ENCODE results near the gene DMRTB1.

Gene DMRTB1

GRCh38 chr1:53420341-53420740 lies 38.9 kb upstream of the DMRTB1 start:
- WGBS (ENCODE audit: extremely low coverage, insufficient coverage, insufficient read length) = no CpG with 5 or more reads among the region's 2 CpGs
- Histone ChIP-seq H3K27ac (ENCODE audit: low read depth, low read length) (no peak overlapping the region), H3K4ac (ENCODE audit: low read depth, low read length) (no peak overlapping the region), H4K12ac (ENCODE audit: low read depth, low read length) (no peak overlapping the region), H2BK5ac (ENCODE audit: low read depth, low read length, poor library complexity) (no peak overlapping the region), H3K14ac (ENCODE audit: low read length) (no peak overlapping the region), H4K8ac (ENCODE audit: low read depth, low read length) (no peak overlapping the region), H2AK5ac (ENCODE audit: low read length) (no peak overlapping the region), H2AFZ (ENCODE audit: insufficient read depth, low read length, poor library complexity) (no peak overlapping the region), H3K27me3 (ENCODE audit: insufficient read depth, low read length) (no peaks in the 10 kb centered on the region), H3K36me3 (ENCODE audit: control insufficient read depth in 1 of 2, insufficient read depth in 2 of 2, low read length in 2 of 2) (no peaks in the 10 kb centered on the region), H3K18ac (ENCODE audit: low read length) (no peak overlapping the region), H2BK120ac (ENCODE audit: insufficient read depth, low read length, poor library complexity) (no peak overlapping the region), H3K23ac (ENCODE audit: low read length) (no peak overlapping the region), H3K4me2 (ENCODE audit: low read length) (no peak overlapping the region), H3K4me3 (ENCODE audit: low read depth, low read length) (no peak overlapping the region), H3K9me3 (ENCODE audit: insufficient read depth, low read depth, low read length) (no peaks in the 10 kb centered on the region), H2BK12ac (ENCODE audit: low read length) (no peak overlapping the region), H3K9ac (ENCODE audit: low read length) (no peak overlapping the region), H3K4me1 (ENCODE audit: control insufficient read depth in 1 of 2, insufficient read depth in 2 of 2, low read length in 2 of 2) (no peaks in the 10 kb centered on the region), H3K79me2 (ENCODE audit: control insufficient read depth, insufficient read depth, low read length, poor library complexity) (no peaks in the 10 kb centered on the region), H3K79me1 (ENCODE audit: low read length) (no peaks in the 10 kb centered on the region), H4K91ac (ENCODE audit: low read depth, low read length) (no peak overlapping the region)
- no peak for DNase-seq

- Histone ChIP-seq H3K9me3 (ENCODE audit: insufficient read depth, low read depth, low read length) (no peaks in the 10 kb centered on the region), H2AFZ (ENCODE audit: insufficient read depth, low read length, poor library complexity) (no peak overlapping the region), H3K27ac (ENCODE audit: low read depth, low read length) (no peak overlapping the region), H4K12ac (ENCODE audit: low read depth, low read length) (no peak overlapping the region), H2BK5ac (ENCODE audit: low read depth, low read length, poor library complexity) (no peak overlapping the region), H3K4me2 (ENCODE audit: low read length) (no peak overlapping the region), H3K4me1 (ENCODE audit: control insufficient read depth in 1 of 2, insufficient read depth in 2 of 2, low read length in 2 of 2) (no peaks in the 10 kb centered on the region), H3K4ac (ENCODE audit: low read depth, low read length) (no peak overlapping the region), H2AK5ac (ENCODE audit: low read length) (no peak overlapping the region), H3K79me2 (ENCODE audit: control insufficient read depth, insufficient read depth, low read length, poor library complexity) (no peaks in the 10 kb centered on the region), H3K27me3 (ENCODE audit: insufficient read depth, low read length) (no peaks in the 10 kb centered on the region), H3K23ac (ENCODE audit: low read length) (no peak overlapping the region), H3K9ac (ENCODE audit: low read length) (no peak overlapping the region), H3K14ac (ENCODE audit: low read length) (no peak overlapping the region), H4K91ac (ENCODE audit: low read depth, low read length) (no peak overlapping the region), H2BK120ac (ENCODE audit: insufficient read depth, low read length, poor library complexity) (no peak overlapping the region), H2BK12ac (ENCODE audit: low read length) (no peak overlapping the region), H3K36me3 (ENCODE audit: control insufficient read depth in 1 of 2, insufficient read depth in 2 of 2, low read length in 2 of 2) (no peaks in the 10 kb centered on the region), H4K8ac (ENCODE audit: low read depth, low read length) (no peak overlapping the region), H3K4me3 (ENCODE audit: low read depth, low read length) (no peak overlapping the region), H3K79me1 (ENCODE audit: low read length) (no peaks in the 10 kb centered on the region), H3K18ac (ENCODE audit: low read length) (no peak overlapping the region)
- WGBS (ENCODE audit: extremely low coverage, insufficient coverage, insufficient read length) = no CpG with 5 or more reads among the region's 1 CpG
- DNase-seq = no peak
Measured at GRCh38 chr1:53421208-53421607, 38.0 kb upstream of the DMRTB1 start.

- peaks cover 4% of the 10 kb centered on the region for H3K9me3 ChIP-seq (ENCODE audit: insufficient read depth, low read depth, low read length)
- H3K4me3 ChIP-seq (ENCODE audit: low read depth, low read length) = no peak overlapping the region
- no peak overlapping the region for H3K27ac ChIP-seq (ENCODE audit: low read depth, low read length)
- H2BK5ac ChIP-seq (ENCODE audit: low read depth, low read length, poor library complexity) = no peak overlapping the region
- no peak overlapping the region for H3K23ac ChIP-seq (ENCODE audit: low read length)
- DNase-seq = no peak
- no peak overlapping the region for H3K4ac ChIP-seq (ENCODE audit: low read depth, low read length)
- no peak overlapping the region for H3K4me2 ChIP-seq (ENCODE audit: low read length)
- no peak overlapping the region for H2AFZ ChIP-seq (ENCODE audit: insufficient read depth, low read length, poor library complexity)
- no peak overlapping the region for H2AK5ac ChIP-seq (ENCODE audit: low read length)
- no CpG with 5 or more reads among the region's 5 CpGs for WGBS (ENCODE audit: extremely low coverage, insufficient coverage, insufficient read length)
- H2BK12ac ChIP-seq (ENCODE audit: low read length) = no peak overlapping the region
- no peaks in the 10 kb centered on the region for H3K4me1 ChIP-seq (ENCODE audit: control insufficient read depth in 1 of 2, insufficient read depth in 2 of 2, low read length in 2 of 2)
- H3K14ac ChIP-seq (ENCODE audit: low read length) = no peak overlapping the region
- H4K91ac ChIP-seq (ENCODE audit: low read depth, low read length) = no peak overlapping the region
- H4K12ac ChIP-seq (ENCODE audit: low read depth, low read length) = no peak overlapping the region
- H3K18ac ChIP-seq (ENCODE audit: low read length) = no peak overlapping the region
- no peaks in the 10 kb centered on the region for H3K79me1 ChIP-seq (ENCODE audit: low read length)
- no peak overlapping the region for H4K8ac ChIP-seq (ENCODE audit: low read depth, low read length)
- no peaks in the 10 kb centered on the region for H3K36me3 ChIP-seq (ENCODE audit: control insufficient read depth in 1 of 2, insufficient read depth in 2 of 2, low read length in 2 of 2)
- no peak overlapping the region for H3K9ac ChIP-seq (ENCODE audit: low read length)
- H2BK120ac ChIP-seq (ENCODE audit: insufficient read depth, low read length, poor library complexity) = no peak overlapping the region
- H3K27me3 ChIP-seq (ENCODE audit: insufficient read depth, low read length) = no peaks in the 10 kb centered on the region
- no peaks in the 10 kb centered on the region for H3K79me2 ChIP-seq (ENCODE audit: control insufficient read depth, insufficient read depth, low read length, poor library complexity)
Measured at GRCh38 chr1:53430261-53430660, 28.9 kb upstream of the DMRTB1 start.

- Histone ChIP-seq H2AFZ (ENCODE audit: insufficient read depth, low read length, poor library complexity) (no peak overlapping the region), H3K27ac (ENCODE audit: low read depth, low read length) (no peak overlapping the region), H3K4me3 (ENCODE audit: low read depth, low read length) (no peak overlapping the region), H3K79me2 (ENCODE audit: control insufficient read depth, insufficient read depth, low read length, poor library complexity) (no peaks in the 10 kb centered on the region), H3K4me1 (ENCODE audit: control insufficient read depth in 1 of 2, insufficient read depth in 2 of 2, low read length in 2 of 2) (no peaks in the 10 kb centered on the region), H3K9me3 (ENCODE audit: insufficient read depth, low read depth, low read length) (peaks cover 4% of the 10 kb centered on the region), H3K27me3 (ENCODE audit: insufficient read depth, low read length) (no peaks in the 10 kb centered on the region), H3K9ac (ENCODE audit: low read length) (no peak overlapping the region), H3K4me2 (ENCODE audit: low read length) (no peak overlapping the region), H3K23ac (ENCODE audit: low read length) (no peak overlapping the region), H3K14ac (ENCODE audit: low read length) (no peak overlapping the region), H2BK5ac (ENCODE audit: low read depth, low read length, poor library complexity) (no peak overlapping the region), H2BK120ac (ENCODE audit: insufficient read depth, low read length, poor library complexity) (no peak overlapping the region), H3K79me1 (ENCODE audit: low read length) (no peaks in the 10 kb centered on the region), H2BK12ac (ENCODE audit: low read length) (no peak overlapping the region), H3K18ac (ENCODE audit: low read length) (no peak overlapping the region), H3K4ac (ENCODE audit: low read depth, low read length) (no peak overlapping the region), H3K36me3 (ENCODE audit: control insufficient read depth in 1 of 2, insufficient read depth in 2 of 2, low read length in 2 of 2) (no peaks in the 10 kb centered on the region), H4K91ac (ENCODE audit: low read depth, low read length) (no peak overlapping the region), H4K12ac (ENCODE audit: low read depth, low read length) (no peak overlapping the region), H4K8ac (ENCODE audit: low read depth, low read length) (no peak overlapping the region), H2AK5ac (ENCODE audit: low read length) (no peak overlapping the region)
- no peak for DNase-seq
Measured at GRCh38 chr1:53430779-53431178, 28.4 kb upstream of the DMRTB1 start.

Measured in trophoblast cell (in vitro differentiated cells and primary cell).